Stimulated activated CD4-positive, alpha-beta T cell treated with anti-CD3 and anti-CD28 coated beads, Interleukin-12 subunit alpha, Interleukin-12 subunit beta, amount 100 ng/mL, for 4 hours (primary cell): Measurements from ENCODE around the gene GOLT1B.
"Not testable (repeated sequence)": the region's sequence is repeated elsewhere in the genome, so short reads cannot be mapped to it uniquely, and the experiment has no call there.

Experiments
- DNase-seq: peaks from one replicate; pipeline ENCODE4 v3.0.0-alpha.2; 2020

GOLT1B gene

GRCh38 chr12:21501258-21502163 lies at the start of gene GOLT1B, which contains the start of gene RECQL:
Gene GOLT1B (plus strand): TSS chr12:21501789. CDS start chr12:21501924, 135 bp downstream.
Gene RECQL (minus strand): TSS chr12:21501635. CDS start chr12:21499570, 2,065 bp downstream.
- peak; percentile 74 for DNase-seq

GRCh38 chr12:21453312-21453852 lies 48.2 kb upstream of the GOLT1B start:
- no peak for DNase-seq

- DNase-seq, result no peak
Measured at GRCh38 chr12:21456291-21456780, 45.3 kb upstream of the GOLT1B start.

GRCh38 chr12:21459474-21459873 lies 42.1 kb upstream of the GOLT1B start:
- DNase-seq, result no peak

GRCh38 chr12:21467334-21467733 lies 34.3 kb upstream of the GOLT1B start:
- not testable (repeated sequence) for DNase-seq

GRCh38 chr12:21471294-21471693 lies 30.3 kb upstream of the GOLT1B start:
- DNase-seq, result no peak

- no peak for DNase-seq
Measured at GRCh38 chr12:21472197-21472823, 29.3 kb upstream of the GOLT1B start.

- DNase-seq, result no peak
Measured at GRCh38 chr12:21475552-21475951, 26.0 kb upstream of the GOLT1B start.

- no peak for DNase-seq
Measured at GRCh38 chr12:21476949-21477348, 24.6 kb upstream of the GOLT1B start.

- no peak for DNase-seq
Measured at GRCh38 chr12:21478756-21479455, 22.7 kb upstream of the GOLT1B start.

GRCh38 chr12:21483531-21483930 lies 18.1 kb upstream of the GOLT1B start:
- no peak for DNase-seq

- no peak for DNase-seq
Measured at GRCh38 chr12:21485998-21486397, 15.6 kb upstream of the GOLT1B start.

- DNase-seq, result no peak
Measured at GRCh38 chr12:21499765-21500164, 1.8 kb upstream of the GOLT1B start.

GRCh38 chr12:21500786-21501257 lies 767 bp upstream of the GOLT1B start:
- DNase-seq, result no peak

GRCh38 chr12:21502164-21502496 lies 541 bp downstream of the GOLT1B start:
- DNase-seq, result peak; percentile 29

- DNase-seq, result no peak
Measured at GRCh38 chr12:21502872-21503271, 1.3 kb downstream of the GOLT1B start.

- no peak for DNase-seq
Measured at GRCh38 chr12:21505888-21506287, 4.3 kb downstream of the GOLT1B start.

- no peak for DNase-seq
Measured at GRCh38 chr12:21507849-21508248, 6.3 kb downstream of the GOLT1B start.

- no peak for DNase-seq
Measured at GRCh38 chr12:21509768-21510167, 8.2 kb downstream of the GOLT1B start.

GRCh38 chr12:21516281-21516680 lies 14.7 kb downstream of the GOLT1B start:
- no peak for DNase-seq

GRCh38 chr12:21518451-21518850 lies 16.9 kb downstream of the GOLT1B start:
- no peak for DNase-seq

GRCh38 chr12:21521541-21521940 lies 20.0 kb downstream of the GOLT1B start:
- no peak for DNase-seq

- DNase-seq, result no peak
Measured at GRCh38 chr12:21523148-21523547, 21.6 kb downstream of the GOLT1B start.
